Non-pigmented ciliary epithelial cell (primary cell): Measurements from ENCODE around the gene SLC12A3.
"Not testable (repeated sequence)": the region's sequence is repeated elsewhere in the genome, so short reads cannot be mapped to it uniquely, and the experiment has no call there.

Source experiments
- DNase-seq: peaks from one replicate; pipeline ENCODE4 v3.0.0-alpha.2; 2010; ENCODE audit warnings: low read depth

SLC12A3 gene

DNA sequence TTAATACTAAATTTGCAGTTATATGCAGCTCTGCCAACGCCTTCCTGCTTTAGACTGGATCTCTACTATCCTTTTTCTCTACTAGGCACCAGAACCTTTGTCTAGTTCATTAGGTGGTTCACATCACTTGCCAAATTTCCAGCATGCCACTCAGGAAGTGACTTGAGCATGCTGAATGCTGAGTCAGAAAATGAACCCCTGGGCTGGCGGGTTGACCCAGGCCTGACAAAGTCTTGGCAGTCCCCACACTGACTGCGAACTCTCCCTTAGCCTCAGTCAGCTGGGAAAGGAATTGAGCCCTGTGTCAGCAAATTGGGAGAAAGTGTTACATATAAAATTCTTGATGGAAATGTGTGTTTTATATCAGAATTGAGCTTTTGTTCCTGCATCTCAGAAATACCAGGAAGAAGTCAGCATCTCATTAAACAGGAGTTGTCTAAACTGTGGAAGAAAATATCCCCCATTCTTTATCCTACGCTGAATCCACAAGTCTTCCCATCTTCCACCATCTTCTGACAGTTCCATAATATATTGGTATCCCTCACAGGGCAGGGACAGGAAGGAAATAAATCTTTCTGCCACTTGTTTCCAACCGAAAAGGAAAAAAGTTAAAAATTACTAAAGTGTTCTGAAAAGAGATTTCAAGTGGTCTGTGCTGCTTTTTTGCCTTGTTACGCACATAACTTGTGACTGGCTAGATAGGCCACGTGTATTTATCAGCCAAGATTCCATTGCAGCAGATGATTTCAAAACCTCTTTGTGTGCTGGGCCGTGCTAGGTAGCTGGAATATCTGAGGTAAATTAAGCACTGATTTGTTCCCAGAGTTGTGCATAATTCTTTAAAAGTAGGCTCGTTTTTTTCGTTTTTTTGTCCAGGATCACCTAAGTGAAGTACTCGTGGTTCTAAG is 16.7 kb upstream of the SLC12A3 start:
- DNase-seq = peak; percentile 38

- DNase-seq = peak; percentile 46
Observed at GRCh38 chr16:56848955-56849689, 15.9 kb upstream of the SLC12A3 start.

DNA sequence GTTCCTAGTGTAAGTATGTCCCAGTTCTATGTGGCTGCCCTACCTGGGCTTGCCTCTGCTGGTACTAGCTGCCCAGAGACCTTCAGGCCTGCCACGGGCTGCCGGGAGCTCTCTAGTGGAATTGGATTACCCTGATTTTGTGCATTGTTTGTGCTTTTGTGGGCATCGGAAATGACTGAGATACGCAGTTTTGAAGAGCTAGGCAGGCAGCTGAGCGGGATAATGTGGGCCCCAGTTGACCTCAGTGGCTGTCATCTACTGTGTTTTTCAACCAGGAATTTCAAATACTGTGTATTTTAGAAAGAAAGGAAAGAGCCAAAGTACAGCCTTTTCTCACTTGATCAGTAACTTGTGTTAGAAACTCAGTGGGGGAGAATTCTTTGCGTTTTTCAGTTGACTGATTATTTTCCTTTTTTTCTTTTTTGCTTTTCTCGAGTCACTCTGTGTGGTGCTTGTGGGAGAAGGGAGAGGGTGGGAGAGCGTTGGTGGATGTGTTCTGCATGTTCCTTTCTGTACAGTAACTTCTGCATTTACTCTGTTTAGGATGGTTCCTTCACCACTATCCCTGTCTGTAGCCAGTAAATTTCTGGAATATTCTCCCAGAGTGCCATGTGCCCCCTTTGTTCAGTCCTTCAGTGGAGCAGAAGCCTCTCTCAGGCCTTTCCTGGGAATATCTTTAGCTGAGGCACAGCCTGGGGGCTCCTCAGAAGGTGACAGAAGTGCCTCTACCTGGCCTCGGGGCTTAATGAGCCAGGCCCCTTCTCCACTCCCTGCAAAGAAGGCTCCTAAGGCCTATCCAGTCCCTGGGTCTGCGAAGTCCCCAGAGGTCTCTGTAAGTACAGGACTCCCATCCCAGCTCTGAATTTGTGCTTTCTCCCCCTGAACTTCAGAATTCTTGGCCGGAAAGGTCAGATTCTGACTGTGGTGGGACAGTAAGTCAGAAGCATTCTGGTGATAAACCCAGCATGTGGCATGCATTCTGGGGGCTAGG is 15.0 kb upstream of the SLC12A3 start:
- DNase-seq = no peak

- DNase-seq = no peak
Observed at GRCh38 chr16:56851671-56852400, 13.2 kb upstream of the SLC12A3 start.

GRCh38 chr16:56852401-56852730 is 12.6 kb upstream of the SLC12A3 start:
- no peak for DNase-seq

DNA sequence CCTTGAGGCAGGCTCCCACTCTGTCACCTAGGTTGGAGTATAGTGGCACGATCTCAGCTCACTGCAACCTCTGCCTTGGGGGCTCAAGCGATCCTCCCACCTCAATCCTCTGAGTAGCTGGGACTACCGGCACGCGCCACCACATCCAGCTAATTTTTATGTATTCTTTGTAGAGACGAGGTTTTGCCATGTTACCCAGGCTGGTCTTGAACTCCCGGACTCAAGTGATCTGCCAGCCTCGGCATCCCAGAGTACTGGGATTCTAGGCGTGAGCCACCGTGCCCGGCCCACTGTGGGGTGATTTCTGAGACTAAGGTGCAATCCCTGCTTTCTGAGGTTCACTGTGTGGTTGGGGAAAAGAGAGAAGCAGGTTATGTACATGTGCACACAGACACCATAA is 12.0 kb upstream of the SLC12A3 start:
- no peak for DNase-seq

DNA sequence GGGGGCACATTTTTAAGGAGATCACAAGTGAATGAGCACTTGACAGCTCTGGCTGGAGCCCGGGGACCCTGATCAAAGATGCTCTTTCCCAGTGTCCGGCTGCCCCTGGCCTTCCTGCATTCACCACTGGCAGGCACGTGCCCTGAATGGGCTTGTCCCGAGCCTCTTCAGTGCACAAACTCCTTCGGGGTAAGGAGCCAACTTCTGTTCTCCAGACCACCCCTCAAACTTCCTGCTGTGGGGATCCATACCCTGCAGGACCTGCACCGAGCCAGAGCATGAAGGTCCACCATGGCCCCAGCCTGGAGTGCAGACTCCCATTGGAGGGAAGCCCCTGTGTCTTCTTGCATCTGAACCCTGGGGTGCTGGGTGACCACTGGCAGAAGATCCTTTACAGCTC is 9.8 kb upstream of the SLC12A3 start:
- no peak for DNase-seq

DNA sequence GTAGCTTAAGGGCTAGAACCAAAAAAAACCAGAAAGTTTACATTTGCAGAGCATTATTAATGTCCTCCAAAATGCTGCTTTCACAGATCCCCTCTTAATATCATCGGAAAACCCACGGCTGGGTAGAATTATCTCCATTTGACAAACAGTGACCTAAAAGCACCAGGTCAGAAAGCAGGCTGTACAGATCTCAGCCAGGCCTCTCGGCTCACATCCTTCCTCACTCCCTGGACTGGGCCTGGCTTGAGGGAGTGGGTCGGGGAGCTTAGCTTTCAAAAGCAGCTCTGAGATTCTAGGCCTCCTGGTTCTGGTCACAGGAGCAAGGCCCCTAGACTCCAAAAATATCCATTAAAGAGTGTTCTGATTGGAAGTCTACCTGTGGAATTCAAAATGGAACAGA is 9.1 kb upstream of the SLC12A3 start:
- no peak for DNase-seq

- DNase-seq = no peak
Observed at GRCh38 chr16:56856876-56857447, 8.0 kb upstream of the SLC12A3 start.

- no peak for DNase-seq
Observed at GRCh38 chr16:56858374-56858773, 6.6 kb upstream of the SLC12A3 start.

GRCh38 chr16:56859636-56860035 is 5.4 kb upstream of the SLC12A3 start:
- DNase-seq = no peak

DNA sequence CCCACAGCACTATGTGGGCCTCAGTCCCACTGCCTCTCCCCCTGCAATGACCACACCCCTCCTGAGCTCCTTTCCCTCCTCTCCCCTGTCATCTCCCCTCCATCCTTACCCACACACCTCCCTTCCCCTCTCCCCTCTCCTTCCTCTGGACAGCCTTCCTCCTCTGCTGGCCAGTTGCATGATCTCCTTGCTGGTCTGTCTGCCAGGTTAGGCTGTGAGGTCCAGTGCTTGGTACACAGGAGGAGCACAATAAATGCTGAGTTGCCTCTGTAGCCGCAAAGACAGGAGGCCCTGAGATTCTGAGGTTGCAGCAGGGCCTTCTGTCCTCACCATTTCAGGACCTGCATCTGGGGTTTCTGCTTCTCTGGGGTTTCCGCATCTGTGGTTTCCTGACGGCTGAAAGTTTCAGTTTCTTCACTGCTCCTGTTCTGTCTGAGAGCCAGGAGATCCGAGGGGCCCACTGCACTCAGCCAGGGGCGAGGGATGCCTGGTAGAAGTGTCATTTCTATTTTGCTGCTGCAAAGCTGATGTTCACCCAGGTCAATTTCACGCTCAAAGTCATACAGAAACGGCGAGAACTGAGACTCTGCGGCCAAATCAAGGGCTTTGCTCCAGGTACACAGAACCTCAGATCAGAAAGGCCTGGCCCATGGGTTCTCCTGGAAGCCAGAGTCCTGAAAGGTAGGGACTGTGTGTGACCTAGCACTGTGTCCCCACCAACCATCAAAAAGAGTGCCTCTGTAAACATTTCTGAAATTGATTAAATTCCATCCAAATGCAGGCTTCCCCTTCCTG is 4.6 kb upstream of the SLC12A3 start:
- no peak for DNase-seq

DNA sequence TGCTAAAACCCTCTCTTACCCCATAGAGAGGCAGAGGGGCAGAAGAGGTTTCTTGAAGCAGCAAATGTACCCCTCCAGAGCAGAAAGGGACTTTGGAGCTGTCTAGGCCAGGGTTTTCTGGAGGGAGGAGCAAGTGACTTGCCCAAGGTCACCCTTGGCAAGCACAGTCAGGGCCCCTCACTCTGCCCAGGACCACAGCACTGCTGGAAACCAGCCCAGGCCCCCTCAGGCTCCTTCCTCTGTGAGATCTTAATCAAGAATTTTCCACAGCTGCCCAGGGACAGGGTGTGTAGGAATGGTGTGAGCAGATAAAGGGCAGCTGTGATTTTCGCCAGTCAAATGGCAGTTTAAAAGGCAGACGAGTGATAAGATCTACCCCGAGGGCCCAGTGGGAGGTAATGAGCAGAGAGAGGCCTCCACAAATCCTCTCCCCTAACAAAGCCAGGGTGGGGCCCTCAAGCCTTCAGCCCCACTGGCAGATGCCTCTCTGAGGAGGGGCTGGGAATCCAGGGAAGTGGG is 3.9 kb upstream of the SLC12A3 start:
- no peak for DNase-seq

DNA sequence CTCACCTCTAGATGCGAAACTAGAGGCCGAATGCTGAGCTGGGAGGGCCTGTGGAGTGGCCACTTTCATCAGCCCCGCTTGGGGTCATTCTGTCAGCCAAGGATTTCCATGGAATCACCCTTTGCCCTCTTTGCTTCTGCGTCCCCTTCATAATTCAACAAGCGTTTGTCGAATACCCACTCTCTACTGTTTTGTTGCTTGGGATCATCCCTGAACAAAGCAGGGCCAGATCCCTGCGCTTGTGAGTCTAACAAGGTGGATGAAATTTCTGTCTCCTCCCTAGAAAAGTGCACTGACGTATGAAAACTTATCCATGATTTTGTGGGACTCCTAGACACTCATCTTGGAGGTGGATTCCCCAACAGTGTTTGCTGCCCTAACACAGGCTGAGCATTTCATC is 3.3 kb upstream of the SLC12A3 start:
- DNase-seq = no peak

- no peak for DNase-seq
Observed at GRCh38 chr16:56862776-56863175, 2.2 kb upstream of the SLC12A3 start.

DNA sequence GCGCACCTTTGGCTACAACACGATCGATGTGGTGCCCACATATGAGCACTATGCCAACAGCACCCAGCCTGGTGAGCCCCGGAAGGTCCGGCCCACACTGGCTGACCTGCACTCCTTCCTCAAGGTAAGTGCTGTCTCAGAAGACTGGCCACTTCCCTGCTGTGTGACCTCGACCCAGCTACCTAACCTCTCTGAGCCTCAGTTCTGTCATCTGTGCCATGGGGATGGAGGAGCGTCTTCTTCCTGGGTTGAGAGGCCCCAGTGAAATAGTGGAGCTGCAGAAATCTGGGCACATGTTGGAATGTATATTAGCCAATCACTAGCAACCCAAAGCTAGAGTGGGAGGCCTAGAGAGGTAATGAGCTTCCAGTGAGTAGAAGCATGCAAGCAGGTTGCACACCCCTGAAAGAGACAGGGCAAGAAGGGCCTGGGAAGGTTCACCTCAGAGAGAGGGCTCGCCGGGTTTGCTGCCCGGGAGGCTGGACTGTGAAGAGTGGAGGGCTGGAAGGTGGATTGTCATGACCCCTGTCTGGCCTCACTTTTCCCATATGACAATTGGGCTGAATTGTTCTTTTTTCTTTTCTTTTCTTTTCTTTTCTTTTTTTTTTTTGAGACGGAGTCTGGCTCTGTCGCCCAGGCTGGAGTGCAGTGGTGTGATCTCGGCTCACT is 521 bp downstream of the SLC12A3 start:
- DNase-seq = no peak

DNA sequence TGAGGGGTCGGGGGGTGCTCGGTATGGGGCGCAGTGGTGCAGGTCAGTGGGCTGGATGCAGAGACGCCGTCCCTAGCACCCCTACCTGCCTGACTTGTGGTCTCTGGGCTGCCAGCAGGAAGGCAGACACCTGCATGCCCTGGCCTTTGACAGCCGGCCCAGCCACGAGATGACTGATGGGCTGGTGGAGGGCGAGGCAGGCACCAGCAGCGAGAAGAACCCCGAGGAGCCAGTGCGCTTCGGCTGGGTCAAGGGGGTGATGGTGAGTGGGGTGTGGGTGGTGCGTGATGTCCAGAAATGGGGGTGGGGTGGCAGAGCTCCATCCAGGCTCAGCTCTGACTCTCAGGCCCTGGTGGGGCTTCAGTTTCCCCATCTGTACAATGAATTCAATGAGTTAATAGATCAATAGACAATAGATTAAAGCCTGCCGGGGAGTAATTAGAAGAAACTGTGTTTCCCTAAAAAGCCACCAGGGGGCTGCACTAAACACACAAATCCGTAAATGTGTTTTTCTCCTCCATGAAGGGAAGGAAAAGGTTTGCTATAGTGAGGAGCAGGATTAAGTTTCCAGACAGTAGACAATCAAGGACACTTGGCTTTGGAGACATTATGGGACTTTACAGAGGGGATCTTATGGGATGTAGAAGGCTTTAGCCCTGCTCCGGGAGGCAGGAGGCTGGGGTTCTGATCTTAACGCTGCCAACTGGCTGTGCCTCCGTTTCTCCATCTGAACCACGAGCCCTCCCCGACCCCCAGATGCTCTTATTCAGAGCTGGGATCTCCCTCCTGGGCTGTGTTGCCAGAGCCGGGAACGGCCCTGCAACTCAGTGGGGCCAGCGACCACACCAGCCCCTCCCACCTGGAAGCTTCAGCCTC is 2.2 kb downstream of the SLC12A3 start:
- DNase-seq = no peak

DNA sequence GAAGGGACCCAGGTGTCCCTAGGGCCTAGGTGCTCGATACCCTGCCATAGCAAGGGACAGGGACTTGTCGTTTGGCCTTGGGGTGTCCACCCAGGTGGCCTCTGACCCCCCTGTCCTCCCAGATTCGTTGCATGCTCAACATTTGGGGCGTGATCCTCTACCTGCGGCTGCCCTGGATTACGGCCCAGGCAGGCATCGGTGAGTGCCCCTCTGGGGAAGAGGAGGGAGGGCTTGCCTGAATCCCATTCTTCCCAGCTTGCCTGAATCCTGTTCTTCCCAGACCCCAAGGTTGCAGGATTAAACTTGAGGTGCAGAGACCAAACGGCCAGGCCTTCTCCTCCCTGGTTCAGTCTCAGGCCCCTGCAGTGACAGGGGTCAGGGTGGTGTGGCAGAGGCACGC is 3.2 kb downstream of the SLC12A3 start:
- no peak for DNase-seq

- DNase-seq = not testable (repeated sequence)
Observed at GRCh38 chr16:56868766-56869165, 3.8 kb downstream of the SLC12A3 start.
